NK-92 (cell line): Measurements from ENCODE around the gene POLD1.

Experiments
- DNase-seq: peaks from one replicate; lab custom pipeline; 2025; ENCODE audit not compliant: unreplicated experiment; lab: John Stamatoyannopoulos, UW

POLD1 gene

DNA sequence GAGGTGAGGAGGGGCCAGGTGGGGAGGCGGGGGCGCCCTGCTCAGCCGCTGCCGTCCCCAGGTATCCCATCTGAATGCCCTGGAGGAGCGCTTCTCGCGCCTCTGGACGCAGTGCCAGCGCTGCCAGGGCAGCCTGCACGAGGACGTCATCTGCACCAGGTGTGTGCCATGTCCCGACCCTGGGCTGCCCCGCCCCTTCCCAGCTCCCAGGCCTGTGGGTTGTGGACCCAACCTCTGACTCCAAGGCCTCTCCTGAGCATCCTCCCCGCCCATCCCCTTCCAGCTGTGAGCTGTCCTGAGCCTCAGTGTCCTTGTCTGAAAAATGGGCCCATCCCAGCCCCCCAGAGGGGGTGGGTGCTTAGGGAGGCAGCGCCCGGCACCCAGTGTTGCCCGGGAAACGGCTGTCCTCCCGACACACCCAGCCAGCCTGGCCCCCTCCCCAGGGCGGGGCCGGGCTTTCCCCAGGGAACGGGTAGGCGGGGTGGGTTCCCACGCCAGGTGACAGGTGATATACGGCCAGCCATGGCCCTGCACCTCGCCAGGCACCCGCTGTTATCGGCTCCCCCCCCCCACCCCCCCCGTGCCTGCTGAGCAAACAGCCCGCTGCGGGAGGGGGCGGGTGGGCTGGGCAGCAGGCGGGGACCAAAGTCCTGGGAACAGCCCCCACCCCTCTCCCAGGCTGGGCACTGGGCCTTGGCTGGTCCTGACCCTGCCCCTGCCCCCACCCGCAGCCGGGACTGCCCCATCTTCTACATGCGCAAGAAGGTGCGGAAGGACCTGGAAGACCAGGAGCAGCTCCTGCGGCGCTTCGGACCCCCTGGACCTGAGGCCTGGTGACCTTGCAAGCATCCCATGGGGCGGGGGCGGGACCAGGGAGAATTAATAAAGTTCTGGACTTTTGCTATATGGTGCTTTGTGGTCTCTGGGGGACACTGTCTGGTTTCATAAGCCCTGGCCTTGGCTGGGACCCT lies 33.2 kb downstream of the POLD1 start:
- DNase-seq: no peak

DNA sequence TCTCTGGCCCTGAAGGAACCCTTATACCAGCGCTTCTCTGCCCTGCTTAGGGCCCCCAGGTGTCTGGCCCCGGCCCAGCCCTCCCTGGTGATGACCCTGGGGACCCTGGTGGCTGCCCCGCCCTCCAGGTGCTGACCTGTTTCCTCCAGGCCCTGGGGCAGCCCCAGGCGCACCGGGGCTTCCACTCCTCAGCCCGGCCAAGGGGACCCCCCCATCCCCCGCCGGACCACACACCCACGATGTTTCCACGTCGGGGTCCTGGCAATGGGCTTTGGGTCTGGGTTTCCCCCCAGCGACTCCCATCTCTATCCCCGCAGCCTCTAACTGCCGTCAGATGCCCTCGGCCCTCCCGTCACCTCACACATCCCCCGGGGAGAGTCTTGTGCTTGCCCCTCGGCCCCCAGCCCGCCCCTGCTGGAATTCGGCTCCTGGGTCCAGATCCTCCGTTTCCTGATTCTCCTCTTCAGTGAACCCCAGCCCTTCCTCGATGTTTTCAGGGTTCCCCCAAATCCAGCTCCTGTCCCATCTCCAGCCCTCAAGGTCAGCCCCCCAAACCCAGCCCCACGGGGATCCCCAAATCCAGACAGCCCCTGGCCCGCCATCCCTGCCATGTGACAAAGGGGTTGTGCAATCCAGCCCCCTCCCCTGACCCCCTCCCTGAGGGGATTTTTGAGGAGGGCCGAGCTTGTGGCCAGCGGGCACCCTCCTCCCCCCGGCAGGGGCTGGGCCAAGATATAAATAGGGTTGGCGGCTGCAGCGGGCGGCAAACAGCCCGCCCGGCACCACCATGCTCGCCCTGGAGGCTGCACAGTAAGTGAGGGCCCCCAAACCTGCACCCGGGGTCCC lies 34.3 kb downstream of the POLD1 start, which contains the start of gene SPIB:
TSS of gene SPIB (plus strand) at position 763 of the 846 bp plus-strand sequence. CDS start at position 788, 25 bp downstream.
- DNase-seq: no peak

DNA sequence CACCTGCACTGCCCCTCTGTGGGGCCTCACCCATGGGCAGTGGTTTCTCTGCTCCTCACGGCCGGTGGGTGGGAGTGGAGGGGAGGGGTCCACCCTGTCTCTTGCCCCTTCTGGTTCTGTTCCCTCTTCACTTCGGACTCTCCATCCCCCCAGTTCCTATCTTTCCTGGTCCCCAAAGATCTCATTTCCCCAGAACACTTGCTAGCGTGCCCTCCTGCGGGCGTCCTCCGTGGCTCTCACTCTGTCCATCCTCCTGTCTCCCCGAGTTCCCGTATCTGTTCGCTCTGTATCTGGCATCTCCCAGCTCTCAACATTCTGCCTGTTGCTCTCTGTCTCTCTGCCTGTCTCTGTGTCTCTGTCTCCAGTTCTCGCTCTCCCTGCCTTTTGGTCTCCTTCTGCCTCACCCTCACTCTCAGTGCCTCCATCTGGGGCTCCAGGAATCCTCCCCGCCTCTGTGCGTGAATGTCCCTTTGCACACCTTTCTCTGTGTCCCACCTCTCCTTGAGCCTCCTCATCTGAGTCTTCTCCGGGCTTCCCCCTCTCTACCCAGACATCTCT lies 35.0 kb downstream of the POLD1 start:
- no peak for DNase-seq

DNA sequence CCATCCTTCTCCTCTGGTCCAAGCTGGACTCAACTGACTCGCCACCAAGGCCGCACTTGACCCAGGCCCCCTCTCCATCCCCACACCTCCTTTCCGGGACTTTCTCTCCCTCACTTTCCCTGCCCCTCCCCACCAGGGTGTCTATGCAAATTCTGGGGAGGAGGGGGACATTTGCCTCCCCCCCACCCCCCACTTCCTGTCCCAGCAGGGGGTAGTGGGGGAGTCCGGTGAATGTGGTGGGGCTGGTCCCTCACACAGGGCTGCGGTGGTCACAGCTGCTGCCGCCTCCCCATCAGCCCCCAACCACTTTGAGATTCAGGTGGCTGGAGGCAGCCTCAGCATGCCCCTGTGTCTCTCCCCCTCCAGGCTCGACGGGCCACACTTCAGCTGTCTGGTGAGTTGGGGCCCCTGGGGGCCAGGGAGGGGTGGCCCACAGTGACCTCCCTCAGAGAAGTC lies 35.5 kb downstream of the POLD1 start:
- no peak for DNase-seq

DNA sequence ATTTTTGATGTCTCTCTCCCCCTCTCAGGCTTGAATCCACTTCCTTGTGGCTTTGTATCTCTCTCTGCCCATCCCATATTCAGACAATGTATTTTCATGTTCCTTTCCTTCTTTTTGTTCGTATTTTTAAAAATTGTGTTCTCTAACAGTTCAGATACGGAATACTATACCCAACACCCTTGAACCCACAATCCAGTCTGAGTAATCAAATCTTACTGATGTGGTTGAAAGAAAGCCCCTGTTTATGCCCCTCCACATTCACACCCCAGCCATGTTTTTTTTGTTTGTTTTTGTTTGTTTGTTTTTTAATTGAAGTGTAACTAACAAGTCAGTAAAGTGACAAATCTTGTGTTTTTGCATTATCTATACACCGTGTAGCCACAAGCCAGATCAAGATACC lies 36.0 kb downstream of the POLD1 start:
- no peak for DNase-seq

DNA sequence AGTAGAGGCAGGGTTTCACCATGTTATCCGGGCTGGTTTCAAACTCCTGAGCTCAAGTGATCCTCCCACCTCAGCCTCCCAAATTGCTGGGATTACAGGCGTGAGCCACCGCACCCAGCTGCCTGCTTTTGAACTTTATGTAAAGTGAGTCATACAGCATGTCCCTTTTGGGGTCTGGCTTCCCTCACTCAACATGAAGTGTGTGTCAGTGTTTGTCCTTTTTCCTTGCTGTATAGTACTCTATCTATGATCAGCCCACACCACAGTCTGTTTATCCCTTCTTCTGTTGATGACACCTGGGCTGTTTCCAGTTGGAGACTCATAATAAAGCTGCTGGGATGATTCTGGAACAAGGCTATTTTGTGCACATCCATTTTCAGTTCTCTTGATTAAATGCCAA lies 36.7 kb downstream of the POLD1 start:
- no peak for DNase-seq

DNA sequence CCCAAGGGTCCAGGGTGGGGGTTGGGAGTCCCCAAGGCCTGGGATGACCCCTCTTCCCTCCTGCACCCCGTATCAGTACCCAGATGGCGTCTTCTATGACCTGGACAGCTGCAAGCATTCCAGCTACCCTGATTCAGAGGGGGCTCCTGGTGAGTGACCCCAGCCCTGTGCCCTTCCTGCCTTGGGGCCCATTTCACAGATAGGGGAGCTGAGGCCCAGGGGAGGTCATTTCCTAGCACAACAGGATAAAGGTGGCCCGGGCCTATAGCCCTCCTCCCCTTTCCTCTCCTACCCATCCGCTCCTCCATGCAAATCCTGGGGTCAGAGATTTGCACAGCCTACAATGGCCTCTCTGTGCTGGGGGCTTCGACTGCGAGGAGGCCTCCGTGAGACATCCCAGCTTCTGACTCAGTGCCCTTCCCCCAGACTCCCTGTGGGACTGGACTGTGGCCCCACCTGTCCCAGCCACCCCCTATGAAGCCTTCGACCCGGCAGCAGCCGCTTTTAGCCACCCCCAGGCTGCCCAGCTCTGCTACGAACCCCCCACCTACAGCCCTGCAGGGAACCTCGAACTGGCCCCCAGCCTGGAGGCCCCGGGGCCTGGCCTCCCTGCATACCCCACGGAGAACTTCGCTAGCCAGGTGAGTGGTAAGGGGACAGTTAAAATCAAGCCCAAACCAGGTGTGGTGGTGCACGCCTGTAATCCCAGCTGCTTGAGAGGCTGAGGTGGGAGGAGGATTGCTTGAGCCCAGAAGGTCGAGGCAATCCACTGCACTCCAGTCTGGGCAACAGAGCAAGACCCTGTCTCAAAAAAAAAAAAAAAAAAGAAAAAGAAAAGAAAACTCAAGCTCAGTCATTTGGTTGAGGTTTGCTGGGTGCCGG lies 38.5 kb downstream of the POLD1 start:
- no peak for DNase-seq

DNA sequence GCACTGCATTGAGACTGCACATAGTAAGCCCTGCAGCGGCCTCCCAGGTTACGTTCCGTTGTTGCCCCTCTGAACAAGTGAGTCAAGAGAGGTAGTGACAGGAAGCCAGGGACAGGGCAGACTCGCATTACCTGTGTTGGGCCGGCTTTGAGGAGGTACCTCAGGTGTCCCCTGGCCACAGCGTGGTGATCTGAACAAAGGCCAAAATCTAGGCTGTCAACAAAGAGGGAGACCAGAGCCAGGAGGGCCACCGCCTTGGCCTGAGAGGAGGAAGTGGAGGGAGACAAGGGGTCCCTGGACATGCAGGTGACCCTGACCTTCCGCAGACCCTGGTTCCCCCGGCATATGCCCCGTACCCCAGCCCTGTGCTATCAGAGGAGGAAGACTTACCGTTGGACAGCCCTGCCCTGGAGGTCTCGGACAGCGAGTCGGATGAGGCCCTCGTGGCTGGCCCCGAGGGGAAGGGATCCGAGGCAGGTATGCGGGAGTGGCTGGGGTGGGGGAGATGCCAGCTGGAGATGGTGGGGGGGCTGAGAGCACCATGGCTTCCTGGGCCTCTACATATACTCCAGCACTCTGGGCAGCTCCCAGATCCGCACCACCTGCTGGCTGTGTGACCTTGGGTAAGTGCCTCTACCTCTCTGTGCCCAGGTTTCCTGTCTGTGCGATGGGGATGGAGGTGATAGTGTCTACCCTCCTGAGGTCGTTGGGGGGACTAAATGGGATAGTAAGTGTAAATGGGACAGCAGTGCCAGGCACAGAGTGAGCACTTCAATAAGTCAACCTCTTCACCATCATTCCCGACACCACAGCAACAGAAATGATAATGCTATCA lies 39.3 kb downstream of the POLD1 start:
- DNase-seq: no peak

DNA sequence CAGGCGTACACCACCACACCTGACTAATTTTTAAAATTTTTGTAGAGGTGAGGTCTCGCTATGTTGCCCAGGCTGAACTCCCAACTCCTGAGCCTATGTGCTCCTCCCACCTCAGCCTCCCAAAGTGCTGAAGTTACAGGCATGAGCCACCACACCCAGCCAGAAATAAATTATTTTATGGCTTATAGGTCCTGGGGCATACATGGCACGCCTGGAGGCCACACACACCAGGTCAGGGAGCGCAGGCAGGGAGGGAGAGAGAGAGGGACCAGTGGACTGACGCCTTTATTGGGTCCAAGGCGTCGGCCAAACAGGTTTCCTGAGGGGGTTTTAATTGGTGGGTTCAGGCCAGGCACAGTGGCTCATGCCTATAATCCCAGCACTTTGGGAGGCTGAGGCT lies 41.4 kb downstream of the POLD1 start:
- no peak for DNase-seq

- DNase-seq: no peak
Observed at GRCh38 chr19:50427318-50427925, 43.3 kb downstream of the POLD1 start.

GRCh38 chr19:50427997-50428425 lies 43.9 kb downstream of the POLD1 start:
- no peak for DNase-seq

DNA sequence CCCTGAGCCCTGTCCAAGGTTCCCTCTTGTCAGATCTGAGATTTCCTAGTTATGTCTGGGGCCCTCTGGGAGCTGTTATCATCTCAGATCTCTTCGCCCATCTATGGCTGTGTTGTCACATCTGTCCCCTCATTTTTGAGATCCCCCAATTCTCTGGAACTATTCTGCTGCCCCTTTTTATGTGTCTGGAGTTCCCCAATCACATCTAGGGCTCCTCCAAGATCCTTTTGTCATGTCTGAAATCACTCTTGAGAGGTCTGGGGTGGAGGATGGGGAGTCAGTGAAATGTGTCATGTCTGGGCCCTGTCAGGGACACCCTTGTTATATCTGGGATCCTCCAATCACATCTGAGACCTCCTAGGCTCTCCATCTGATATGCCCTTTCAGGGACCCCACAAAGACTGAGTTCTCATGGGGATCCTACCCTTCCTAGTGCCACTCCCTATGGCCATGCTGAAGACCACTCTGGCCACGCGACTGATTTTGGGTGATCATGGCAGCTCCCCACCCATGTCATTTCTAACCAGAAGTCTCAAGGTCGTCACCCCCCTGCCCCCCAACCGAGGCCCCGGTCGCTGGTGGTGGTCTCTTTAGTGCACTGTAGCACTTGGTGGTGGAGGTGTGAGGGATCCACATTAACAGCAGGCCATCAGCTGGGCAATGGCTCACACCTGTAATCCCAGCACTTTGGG lies 44.8 kb downstream of the POLD1 start:
- no peak for DNase-seq

GRCh38 chr19:50430888-50431342 lies 46.8 kb downstream of the POLD1 start:
- no peak for DNase-seq

DNA sequence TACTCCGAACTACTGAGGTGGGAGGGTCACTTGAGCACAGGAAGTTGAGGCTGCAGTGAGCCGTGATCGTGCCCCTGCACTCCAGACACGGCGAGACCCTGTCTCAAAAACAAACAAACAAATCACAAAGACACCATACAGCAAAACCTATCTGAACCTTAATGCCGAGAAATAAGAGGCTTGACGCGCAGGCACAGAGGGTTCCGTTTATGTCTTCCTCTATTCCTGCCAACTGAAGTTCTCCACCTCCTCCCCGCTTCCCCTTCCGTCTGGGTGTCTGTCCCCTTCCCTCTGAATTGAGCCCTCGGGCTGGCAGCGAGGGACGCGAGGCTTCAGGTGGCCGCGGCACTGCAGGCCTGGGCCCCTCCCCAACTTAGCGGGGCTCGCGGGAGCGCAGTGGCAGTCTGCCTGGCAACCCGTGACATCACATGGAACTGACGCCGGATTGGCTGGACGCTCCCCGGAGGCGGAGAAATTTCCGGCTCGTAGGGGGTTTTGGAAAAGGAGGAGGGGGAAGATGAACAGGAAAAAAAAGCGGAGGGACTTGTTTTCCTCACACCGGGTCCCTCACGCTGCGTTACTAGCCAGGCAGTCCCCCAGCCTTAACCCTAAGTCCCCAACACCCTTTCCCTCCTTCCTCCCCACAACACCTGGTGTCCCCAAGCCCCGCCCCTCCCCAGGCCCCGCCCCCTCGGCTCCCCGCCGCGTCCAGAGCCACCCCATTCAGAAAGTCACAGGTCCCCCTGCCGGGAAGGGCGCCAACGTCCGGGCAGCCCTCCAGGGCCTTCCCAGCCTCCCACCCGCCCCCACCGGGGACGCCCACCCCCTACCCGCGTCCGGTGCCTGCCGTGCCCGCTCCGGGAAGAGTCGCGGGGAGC lies 47.4 kb downstream of the POLD1 start:
- DNase-seq: no peak

DNA sequence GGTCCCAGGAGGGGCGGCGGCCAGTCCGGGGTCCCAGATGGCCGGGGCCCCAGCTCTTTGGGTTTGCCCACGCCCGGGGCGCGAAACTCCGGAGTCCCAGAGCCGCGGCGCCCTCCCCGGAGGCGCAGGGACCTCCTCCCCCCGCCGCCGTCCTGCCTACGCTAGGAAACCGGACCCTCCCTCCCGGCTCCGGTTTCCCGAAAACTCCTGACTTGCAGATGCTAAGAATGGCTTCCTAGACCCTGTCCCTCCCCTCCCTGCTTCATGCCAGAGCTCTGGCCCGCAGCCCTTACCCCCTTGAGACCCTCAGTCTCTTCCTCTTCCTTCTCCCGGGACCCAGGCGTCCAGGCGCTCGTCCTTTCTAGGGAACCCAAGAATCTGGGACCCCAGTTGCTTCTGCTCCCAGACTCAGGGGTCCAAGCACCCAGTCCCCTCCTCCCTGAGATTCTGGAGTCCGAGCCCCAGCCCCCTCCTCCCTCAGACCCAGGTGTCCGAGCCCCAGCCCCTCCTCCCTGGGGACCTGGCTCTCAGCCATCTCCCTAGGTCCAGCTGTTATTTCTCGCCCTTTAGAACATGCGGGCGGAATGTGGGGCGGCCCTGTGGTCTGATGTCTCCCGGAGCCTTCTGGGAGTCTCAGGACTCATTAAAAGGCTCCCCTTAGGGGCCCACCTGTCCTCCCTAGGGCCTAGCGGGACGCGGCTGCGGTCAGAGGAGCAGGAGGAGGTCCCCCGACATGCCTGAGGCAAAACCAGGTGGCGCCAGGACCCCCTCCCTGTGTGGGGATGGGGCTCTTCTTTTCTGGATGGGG lies 48.3 kb downstream of the POLD1 start, which contains the start of gene MYBPC2:
TSS of gene MYBPC2 (plus strand) at position 672 of the 808 bp plus-strand sequence. CDS start at position 734, 62 bp downstream.
- DNase-seq: no peak
